Epithelial cell of proximal tubule (primary cell): ENCODE data around the gene PIK3IP1. TPM values are rescaled to one million over a fixed set of nuclear protein-coding genes. Genes with fewer than 3 reads are reported as not detected.

Experiments
- DNase-seq: peaks from one replicate; pipeline ENCODE4 v3.0.0-alpha.2; 2011; ENCODE audit warnings: low read depth
- H3K4me3 ChIP-seq: 2 replicates; pipeline ENCODE4 v1.5.1; 2011; ENCODE audit warnings: low read depth, mild to moderate bottlenecking, low read length
- total RNA-seq: library from RNA; depleted of rRNA; stranded (reverse); fragments of >200 nt; gene quantifications from 2 replicates; pipeline ENCODE4 v1.2.3, GENCODE V29; 2015
- TF ChIP-seq, protein P1 (sequence below): conservative IDR thresholded peaks from 2 replicates; pipeline ENCODE4 v1.5.1; 2012; ENCODE audit warnings: low read depth, mild to moderate bottlenecking, low read length

Gene PIK3IP1
- total RNA-seq, 1 donor from 2014 or later = 11.8 TPM

GRCh38 chr22:31279327-31279669 is 13.0 kb downstream of the PIK3IP1 start:
- TF ChIP-seq, protein P1, sequence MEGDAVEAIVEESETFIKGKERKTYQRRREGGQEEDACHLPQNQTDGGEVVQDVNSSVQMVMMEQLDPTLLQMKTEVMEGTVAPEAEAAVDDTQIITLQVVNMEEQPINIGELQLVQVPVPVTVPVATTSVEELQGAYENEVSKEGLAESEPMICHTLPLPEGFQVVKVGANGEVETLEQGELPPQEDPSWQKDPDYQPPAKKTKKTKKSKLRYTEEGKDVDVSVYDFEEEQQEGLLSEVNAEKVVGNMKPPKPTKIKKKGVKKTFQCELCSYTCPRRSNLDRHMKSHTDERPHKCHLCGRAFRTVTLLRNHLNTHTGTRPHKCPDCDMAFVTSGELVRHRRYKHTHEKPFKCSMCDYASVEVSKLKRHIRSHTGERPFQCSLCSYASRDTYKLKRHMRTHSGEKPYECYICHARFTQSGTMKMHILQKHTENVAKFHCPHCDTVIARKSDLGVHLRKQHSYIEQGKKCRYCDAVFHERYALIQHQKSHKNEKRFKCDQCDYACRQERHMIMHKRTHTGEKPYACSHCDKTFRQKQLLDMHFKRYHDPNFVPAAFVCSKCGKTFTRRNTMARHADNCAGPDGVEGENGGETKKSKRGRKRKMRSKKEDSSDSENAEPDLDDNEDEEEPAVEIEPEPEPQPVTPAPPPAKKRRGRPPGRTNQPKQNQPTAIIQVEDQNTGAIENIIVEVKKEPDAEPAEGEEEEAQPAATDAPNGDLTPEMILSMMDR = no peak
- no peak for DNase-seq

DNA sequence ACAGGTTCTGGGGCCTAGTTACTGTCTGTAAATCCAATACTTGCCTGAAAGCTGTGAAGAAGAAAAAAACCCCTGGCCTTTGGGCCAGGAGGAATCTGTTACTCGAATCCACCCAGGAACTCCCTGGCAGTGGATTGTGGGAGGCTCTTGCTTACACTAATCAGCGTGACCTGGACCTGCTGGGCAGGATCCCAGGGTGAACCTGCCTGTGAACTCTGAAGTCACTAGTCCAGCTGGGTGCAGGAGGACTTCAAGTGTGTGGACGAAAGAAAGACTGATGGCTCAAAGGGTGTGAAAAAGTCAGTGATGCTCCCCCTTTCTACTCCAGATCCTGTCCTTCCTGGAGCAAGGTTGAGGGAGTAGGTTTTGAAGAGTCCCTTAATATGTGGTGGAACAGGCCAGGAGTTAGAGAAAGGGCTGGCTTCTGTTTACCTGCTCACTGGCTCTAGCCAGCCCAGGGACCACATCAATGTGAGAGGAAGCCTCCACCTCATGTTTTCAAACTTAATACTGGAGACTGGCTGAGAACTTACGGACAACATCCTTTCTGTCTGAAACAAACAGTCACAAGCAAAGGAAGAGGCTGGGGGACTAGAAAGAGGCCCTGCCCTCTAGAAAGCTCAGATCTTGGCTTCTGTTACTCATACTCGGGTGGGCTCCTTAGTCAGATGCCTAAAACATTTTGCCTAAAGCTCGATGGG is 13.5 kb downstream of the PIK3IP1 start:
- TF ChIP-seq, protein P1 = no peak
- H3K4me3 ChIP-seq = no peak overlapping the region
- DNase-seq = no peak

More at GRCh38 chr22:31279327-31279669, 13.0 kb downstream of the PIK3IP1 start:
- H3K4me3 ChIP-seq = no peak overlapping the region

DNA sequence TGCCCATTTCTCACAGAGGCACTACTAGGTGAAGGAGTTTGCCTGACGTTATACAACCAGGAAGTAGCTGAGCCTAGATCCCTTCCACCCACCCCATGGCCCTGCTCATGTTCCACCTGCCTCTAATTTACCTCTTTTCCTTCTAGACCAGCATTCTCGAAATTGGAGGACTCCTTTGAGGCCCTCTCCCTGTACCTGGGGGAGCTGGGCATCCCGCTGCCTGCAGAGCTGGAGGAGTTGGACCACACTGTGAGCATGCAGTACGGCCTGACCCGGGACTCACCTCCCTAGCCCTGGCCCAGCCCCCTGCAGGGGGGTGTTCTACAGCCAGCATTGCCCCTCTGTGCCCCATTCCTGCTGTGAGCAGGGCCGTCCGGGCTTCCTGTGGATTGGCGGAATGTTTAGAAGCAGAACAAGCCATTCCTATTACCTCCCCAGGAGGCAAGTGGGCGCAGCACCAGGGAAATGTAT is 14.1 kb downstream of the PIK3IP1 start:
- no peak for DNase-seq
- TF ChIP-seq, protein P1 = no peak
- H3K4me3 ChIP-seq = no peak overlapping the region

GRCh38 chr22:31277741-31278140 is 14.5 kb downstream of the PIK3IP1 start:
- no peak for DNase-seq
- TF ChIP-seq, protein P1 = no peak
- no peak overlapping the region for H3K4me3 ChIP-seq

DNA sequence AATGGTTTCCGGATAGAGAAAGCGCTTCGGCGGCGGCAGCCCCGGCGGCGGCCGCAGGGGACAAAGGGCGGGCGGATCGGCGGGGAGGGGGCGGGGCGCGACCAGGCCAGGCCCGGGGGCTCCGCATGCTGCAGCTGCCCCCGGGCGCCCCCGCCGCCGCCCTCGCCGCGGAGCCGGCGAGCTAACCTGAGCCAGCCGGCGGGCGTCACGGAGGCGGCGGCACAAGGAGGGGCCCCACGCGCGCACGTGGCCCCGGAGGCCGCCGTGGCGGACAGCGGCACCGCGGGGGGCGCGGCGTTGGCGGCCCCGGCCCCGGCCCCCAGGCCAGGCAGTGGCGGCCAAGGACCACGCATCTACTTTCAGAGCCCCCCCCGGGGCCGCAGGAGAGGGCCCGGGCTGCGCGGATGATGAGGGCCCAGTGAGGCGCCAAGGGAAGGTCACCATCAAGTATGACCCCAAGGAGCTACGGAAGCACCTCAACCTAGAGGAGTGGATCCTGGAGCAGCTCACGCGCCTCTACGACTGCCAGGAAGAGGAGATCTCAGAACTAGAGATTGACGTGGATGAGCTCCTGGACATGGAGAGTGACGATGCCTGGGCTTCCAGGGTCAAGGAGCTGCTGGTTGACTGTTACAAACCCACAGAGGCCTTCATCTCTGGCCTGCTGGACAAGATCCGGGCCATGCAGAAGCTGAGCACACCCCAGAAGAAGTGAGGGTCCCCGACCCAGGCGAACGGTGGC is 15.7 kb downstream of the PIK3IP1 start:
- DNase-seq = no peak
- TF ChIP-seq, protein P1 = no peak
- H3K4me3 ChIP-seq = no peak overlapping the region

DNA sequence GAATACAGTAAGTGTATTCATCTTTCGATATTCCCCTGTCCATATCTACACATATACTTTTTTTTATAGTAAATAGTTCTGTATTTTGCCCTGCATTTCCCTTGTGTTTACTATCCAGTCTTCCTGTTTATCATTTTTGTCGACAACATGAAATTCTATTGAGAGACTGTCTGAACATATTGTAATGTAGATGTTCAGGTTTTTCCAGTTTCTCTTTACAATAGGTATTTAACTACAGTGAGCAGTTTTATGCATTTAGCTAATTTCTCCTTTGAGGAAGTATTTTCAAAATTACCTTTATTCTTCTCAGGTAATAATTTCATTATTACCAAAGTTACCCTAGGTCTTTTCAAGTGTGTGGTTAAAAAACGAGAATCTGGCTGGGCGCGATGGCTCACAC is 16.7 kb downstream of the PIK3IP1 start:
- TF ChIP-seq, protein P1 = no peak
- H3K4me3 ChIP-seq = no peak overlapping the region
- DNase-seq = no peak

GRCh38 chr22:31275018-31275417 is 17.3 kb downstream of the PIK3IP1 start:
- no peak for DNase-seq
- H3K4me3 ChIP-seq = no peak overlapping the region

More at GRCh38 chr22:31275018-31275417, 17.3 kb downstream of the PIK3IP1 start:
- TF ChIP-seq, protein P1 = no peak
